Cerebellar cortex (tissue), 1 donor: Measurements from ENCODE around the gene AP2B1.

Source experiments
- DNase-seq: peaks from one replicate; pipeline ENCODE4 v3.0.0-alpha.2; 2015; ENCODE audit warnings: low spot score

The AP2B1 gene

GRCh38 chr17:35773679-35774425 lies 186.7 kb downstream of the AP2B1 start:
- DNase-seq = no peak

DNA sequence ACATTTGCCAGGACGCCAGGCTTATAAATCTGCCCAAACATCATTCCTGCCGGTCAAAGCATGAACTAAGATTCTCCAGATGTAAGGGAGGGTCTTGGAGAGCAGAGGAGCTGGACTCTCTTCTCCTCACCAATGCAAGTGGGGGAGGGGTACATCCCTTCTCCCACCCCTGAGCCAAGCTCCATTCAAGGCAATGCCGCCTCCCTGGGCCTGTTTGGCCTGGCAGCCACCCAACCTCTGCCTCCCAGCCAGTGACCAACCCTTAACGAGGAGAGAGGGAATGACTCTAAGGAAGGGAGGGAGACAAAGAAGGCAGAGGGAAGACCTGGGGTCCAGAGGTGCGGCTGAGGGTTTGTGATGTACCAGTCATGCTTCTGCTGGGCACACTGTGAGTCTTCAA lies 187.4 kb downstream of the AP2B1 start:
- no peak for DNase-seq

- DNase-seq = no peak
These were observed 187.9 kb downstream of the AP2B1 start for GRCh38 chr17:35775039-35775438.

DNA sequence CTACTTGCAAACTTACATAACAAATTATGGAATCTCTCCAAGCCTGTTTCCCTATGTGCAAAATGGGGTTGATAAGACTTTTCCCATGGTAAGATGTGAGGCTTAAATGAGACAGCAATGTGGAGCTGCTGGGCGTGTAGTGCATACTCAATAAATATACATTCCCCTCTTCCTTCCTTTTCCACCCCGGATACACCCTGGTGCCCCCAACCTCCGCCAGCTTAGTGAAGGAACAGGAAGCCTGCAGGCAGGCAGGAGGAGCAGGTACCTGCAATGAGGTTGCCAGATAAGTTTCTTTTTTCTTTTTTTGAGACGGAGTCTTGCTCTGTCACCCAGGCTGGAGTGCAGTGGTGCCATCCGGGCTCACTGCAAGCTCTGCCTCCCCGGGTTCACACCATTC lies 188.5 kb downstream of the AP2B1 start:
- no peak for DNase-seq
